Stimulated activated memory B cell treated with anti-CD40 and anti-IgM and Interleukin-4, amounts not matched to agents 10 μg/mL and 1 μg/mL and 100 μg/mL, for 72 hours (primary cell): ENCODE results near the gene GPAT3.

Experiments used
- ATAC-seq: fragments of 150-1000 bp; cut with Tn5 transposase; 2 replicates; pipeline ENCODE4 v1.10.0; 2021
- H3K27ac Mint-ChIP-seq: one replicate; pipeline ENCODE4 v1.8.0; 2022; ENCODE audit warnings: mild to moderate bottlenecking, mixed read lengths
- H3K27me3 Mint-ChIP-seq: one replicate; pipeline ENCODE4 v1.8.0; 2022; ENCODE audit warnings: mixed read lengths
- H3K36me3 Mint-ChIP-seq: one replicate; pipeline ENCODE4 v1.8.0; 2022; ENCODE audit warnings: mixed read lengths
- H3K4me1 Mint-ChIP-seq: one replicate; pipeline ENCODE4 v1.8.0; 2022; ENCODE audit warnings: mixed read lengths
- H3K4me3 Mint-ChIP-seq: one replicate; pipeline ENCODE4 v1.8.0; 2022; ENCODE audit warnings: mild to moderate bottlenecking, moderate library complexity, mixed read lengths
- H3K9me3 Mint-ChIP-seq: one replicate; pipeline ENCODE4 v1.8.0; 2022; ENCODE audit warnings: mixed read lengths

The GPAT3 gene

GRCh38 chr4:83527671-83528070, 8.2 kb upstream of the GPAT3 start:
- ATAC-seq: no peak
- Mint-ChIP-seq H3K9me3 (peaks cover 4% of the 10 kb centered on the region), H3K4me3 (no peak overlapping the region), H3K27ac (no peak overlapping the region), H3K4me1 (no peaks in the 10 kb centered on the region), H3K36me3 (no peaks in the 10 kb centered on the region), H3K27me3 (peaks cover 29% of the 10 kb centered on the region)

GRCh38 chr4:83536362-83537272, 709 bp downstream of the GPAT3 start:
- Mint-ChIP-seq H3K9me3 (no peaks in the 10 kb centered on the region), H3K36me3 (no peaks in the 10 kb centered on the region), H3K27ac (peak overlapping the region; percentile 80), H3K4me3 (peak overlapping the region; percentile 89), H3K4me1 (peaks cover 23% of the 10 kb centered on the region), H3K27me3 (peaks cover 21% of the 10 kb centered on the region)
- ATAC-seq: no peak

- Mint-ChIP-seq H3K9me3 (no peaks in the 10 kb centered on the region), H3K27ac (no peak overlapping the region), H3K4me1 (no peaks in the 10 kb centered on the region), H3K4me3 (no peak overlapping the region), H3K27me3 (no peaks in the 10 kb centered on the region), H3K36me3 (no peaks in the 10 kb centered on the region)
- ATAC-seq: no peak
These were observed 6.3 kb downstream of the GPAT3 start for GRCh38 chr4:83542225-83542624.

- no peaks in the 10 kb centered on the region for H3K36me3 Mint-ChIP-seq
- no peaks in the 10 kb centered on the region for H3K27me3 Mint-ChIP-seq
- no peaks in the 10 kb centered on the region for H3K9me3 Mint-ChIP-seq
- no peak overlapping the region for H3K27ac Mint-ChIP-seq
- H3K4me3 Mint-ChIP-seq: no peak overlapping the region
- no peak for ATAC-seq
- H3K4me1 Mint-ChIP-seq: peaks cover 11% of the 10 kb centered on the region
These were observed 10.9 kb downstream of the GPAT3 start for GRCh38 chr4:83546786-83547185.

- Mint-ChIP-seq H3K27ac (no peak overlapping the region), H3K36me3 (no peaks in the 10 kb centered on the region), H3K9me3 (no peaks in the 10 kb centered on the region), H3K4me3 (no peak overlapping the region), H3K4me1 (peaks cover 16% of the 10 kb centered on the region), H3K27me3 (no peaks in the 10 kb centered on the region)
- ATAC-seq: peak; percentile 84
These were observed 12.4 kb downstream of the GPAT3 start for GRCh38 chr4:83548151-83548905.

GRCh38 chr4:83552083-83552482, 16.2 kb downstream of the GPAT3 start:
- no peak overlapping the region for H3K4me3 Mint-ChIP-seq
- no peaks in the 10 kb centered on the region for H3K27me3 Mint-ChIP-seq
- no peak for ATAC-seq
- peaks cover 16% of the 10 kb centered on the region for H3K4me1 Mint-ChIP-seq
- no peaks in the 10 kb centered on the region for H3K9me3 Mint-ChIP-seq
- no peak overlapping the region for H3K27ac Mint-ChIP-seq
- H3K36me3 Mint-ChIP-seq: no peaks in the 10 kb centered on the region

GRCh38 chr4:83552924-83553323, 17.0 kb downstream of the GPAT3 start:
- Mint-ChIP-seq H3K27ac (no peak overlapping the region), H3K9me3 (no peaks in the 10 kb centered on the region), H3K4me1 (peaks cover 12% of the 10 kb centered on the region), H3K27me3 (no peaks in the 10 kb centered on the region), H3K36me3 (no peaks in the 10 kb centered on the region), H3K4me3 (no peak overlapping the region)
- peak; percentile 75 for ATAC-seq

- H3K27ac Mint-ChIP-seq: no peak overlapping the region
- H3K4me1 Mint-ChIP-seq: peaks cover 13% of the 10 kb centered on the region
- no peak for ATAC-seq
- H3K4me3 Mint-ChIP-seq: no peak overlapping the region
- H3K9me3 Mint-ChIP-seq: no peaks in the 10 kb centered on the region
- H3K36me3 Mint-ChIP-seq: no peaks in the 10 kb centered on the region
- H3K27me3 Mint-ChIP-seq: no peaks in the 10 kb centered on the region
These were observed 20.2 kb downstream of the GPAT3 start for GRCh38 chr4:83556006-83556707.

GRCh38 chr4:83556816-83557215, 20.9 kb downstream of the GPAT3 start:
- no peaks in the 10 kb centered on the region for H3K27me3 Mint-ChIP-seq
- H3K9me3 Mint-ChIP-seq: no peaks in the 10 kb centered on the region
- ATAC-seq: no peak
- H3K36me3 Mint-ChIP-seq: no peaks in the 10 kb centered on the region
- H3K4me1 Mint-ChIP-seq: peaks cover 13% of the 10 kb centered on the region
- no peak overlapping the region for H3K4me3 Mint-ChIP-seq
- H3K27ac Mint-ChIP-seq: no peak overlapping the region

- ATAC-seq: no peak
- Mint-ChIP-seq H3K27me3 (no peaks in the 10 kb centered on the region), H3K27ac (peak overlapping the region; percentile 4), H3K4me1 (peaks cover 10% of the 10 kb centered on the region), H3K4me3 (no peak overlapping the region), H3K9me3 (no peaks in the 10 kb centered on the region), H3K36me3 (no peaks in the 10 kb centered on the region)
These were observed 22.2 kb downstream of the GPAT3 start for GRCh38 chr4:83558059-83558653.

- Mint-ChIP-seq H3K36me3 (no peaks in the 10 kb centered on the region), H3K27ac (peak overlapping the region; percentile 4)
- no peak for ATAC-seq
These were observed 22.8 kb downstream of the GPAT3 start for GRCh38 chr4:83558680-83559079.

GRCh38 chr4:83560523-83560922, 24.6 kb downstream of the GPAT3 start:
- no peaks in the 10 kb centered on the region for H3K36me3 Mint-ChIP-seq
- no peak overlapping the region for H3K4me3 Mint-ChIP-seq
- no peaks in the 10 kb centered on the region for H3K27me3 Mint-ChIP-seq
- no peaks in the 10 kb centered on the region for H3K9me3 Mint-ChIP-seq
- ATAC-seq: no peak
- peaks cover 8% of the 10 kb centered on the region for H3K4me1 Mint-ChIP-seq
- H3K27ac Mint-ChIP-seq: no peak overlapping the region

More at GRCh38 chr4:83558680-83559079, 22.8 kb downstream of the GPAT3 start:
- Mint-ChIP-seq H3K4me3 (no peak overlapping the region), H3K9me3 (no peaks in the 10 kb centered on the region), H3K27me3 (no peaks in the 10 kb centered on the region), H3K4me1 (peaks cover 8% of the 10 kb centered on the region)

GRCh38 chr4:83561381-83561780, 25.5 kb downstream of the GPAT3 start:
- H3K9me3 Mint-ChIP-seq: no peaks in the 10 kb centered on the region
- H3K4me3 Mint-ChIP-seq: no peak overlapping the region
- ATAC-seq: no peak
- H3K27ac Mint-ChIP-seq: no peak overlapping the region
- H3K36me3 Mint-ChIP-seq: no peaks in the 10 kb centered on the region
- no peaks in the 10 kb centered on the region for H3K27me3 Mint-ChIP-seq
- peaks cover 8% of the 10 kb centered on the region for H3K4me1 Mint-ChIP-seq

GRCh38 chr4:83563998-83564397, 28.1 kb downstream of the GPAT3 start:
- Mint-ChIP-seq H3K4me1 (peaks cover 1% of the 10 kb centered on the region), H3K9me3 (no peaks in the 10 kb centered on the region), H3K36me3 (no peaks in the 10 kb centered on the region), H3K4me3 (no peak overlapping the region), H3K27ac (no peak overlapping the region), H3K27me3 (no peaks in the 10 kb centered on the region)
- ATAC-seq: no peak

- H3K4me3 Mint-ChIP-seq: no peak overlapping the region
- no peaks in the 10 kb centered on the region for H3K27me3 Mint-ChIP-seq
- H3K9me3 Mint-ChIP-seq: no peaks in the 10 kb centered on the region
- H3K4me1 Mint-ChIP-seq: peaks cover 20% of the 10 kb centered on the region
- H3K27ac Mint-ChIP-seq: no peak overlapping the region
- no peak for ATAC-seq
- no peaks in the 10 kb centered on the region for H3K36me3 Mint-ChIP-seq
These were observed 32.2 kb downstream of the GPAT3 start for GRCh38 chr4:83568062-83568461.
